T-helper 2 cell treated with Interferon-gamma antibody and Interleukin-4, amounts not matched to agents 100 ng/mL and 5 ng/mL, for 36 hours (primary cell): ENCODE results near the gene P2RY8. TPM values are rescaled to one million over a fixed set of nuclear protein-coding genes. Genes with fewer than 3 reads are reported as not detected.

Experiments
- intact Hi-C: fragments of 100-400 bp; cut with micrococcal nuclease; formaldehyde crosslinking; loops from one replicate; pipeline ENCODE4 v1.15.1; 2023
- total RNA-seq: library from RNA; stranded (reverse); gene quantifications from 2 replicates; pipeline ENCODE4 v1.2.3, GENCODE V29; 2022

The P2RY8 gene
- total RNA-seq, 1 donor from 2014 or later: 126 TPM

GRCh38 chrX:1421433-1422134, 115.4 kb downstream of the P2RY8 start:
- intact Hi-C loops: no loop called here

GRCh38 chrX:1420371-1420770, 116.6 kb downstream of the P2RY8 start:
- intact Hi-C loops: no loop called here

- intact Hi-C loops: no loop called here
Measured at GRCh38 chrX:1419545-1420355, 117.2 kb downstream of the P2RY8 start.

- intact Hi-C loops: no loop called here
Measured at GRCh38 chrX:1418901-1419544, 118.0 kb downstream of the P2RY8 start.

- intact Hi-C loops: no loop called here
Measured at GRCh38 chrX:1417921-1418771, 118.8 kb downstream of the P2RY8 start.

- intact Hi-C loops: no loop called here
Measured at GRCh38 chrX:1416965-1417760, 119.8 kb downstream of the P2RY8 start.

DNA sequence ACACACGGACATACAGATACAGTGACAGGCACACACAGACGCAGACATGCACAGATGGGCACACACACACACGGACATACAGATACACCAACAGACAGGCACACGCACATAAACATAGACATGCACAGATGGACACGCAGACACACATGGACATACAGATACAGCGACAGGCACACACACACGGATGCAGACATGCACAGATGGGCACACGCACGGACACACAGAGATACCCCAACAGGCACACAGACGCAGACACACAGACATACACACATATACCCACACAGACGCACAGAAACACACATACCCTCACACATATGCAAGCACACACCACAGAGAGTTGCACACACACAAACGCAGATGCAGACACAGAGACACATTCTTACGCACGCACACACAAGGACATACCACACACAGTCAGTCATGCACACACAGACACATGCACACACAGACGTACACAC, 120.6 kb downstream of the P2RY8 start:
- intact Hi-C loops: no loop called here

Other genes starting within 250 kb of the P2RY8 start
- 18.1 and 18.4 TPM in 2 replicates for gene IL3RA, start 200.4 kb downstream of the P2RY8 start, total RNA-seq
- gene SLC25A6, start 145.1 kb downstream of the P2RY8 start, total RNA-seq: 236 and 237 TPM in 2 replicates
- gene ASMTL, start 84.3 kb downstream of the P2RY8 start, total RNA-seq: 43.4 and 44.3 TPM in 2 replicates
- gene AKAP17A, start 54.4 kb upstream of the P2RY8 start, total RNA-seq: 68.2 and 71.9 TPM in 2 replicates
- 0.20 TPM in 1 of 2 replicates, not detected in the other for gene ASMT, start 77.9 kb upstream of the P2RY8 start, total RNA-seq